Renal cortex interstitium (tissue), 11 donors: ENCODE results near the gene CHKA. TPM values are rescaled to one million over a fixed set of nuclear protein-coding genes. Genes with fewer than 3 reads are reported as not detected.
"Not testable (repeated sequence)": the region's sequence is repeated elsewhere in the genome, so short reads cannot be mapped to it uniquely, and the experiment has no call there.

Experiments
- DNase-seq, 11 donors: peaks; one replicate each; pipeline ENCODE4 v3.0.0-alpha.2; 2013; ENCODE audit warnings: low read depth in 9 of 11, low spot score in 4 of 11; ENCODE audit errors: extremely low read depth in 1 of 11
- polyA plus RNA-seq, 3 donors: library from polyadenylated mRNA; unstranded; fragments of 120-200 nt; gene quantifications; one replicate each; pipeline ENCODE4 v1.2.1, GENCODE V29; 2013; ENCODE audit not compliant: insufficient read length in 3 of 3

CHKA gene
- polyA plus RNA-seq, 3 donors, result 31.9 to 49.8 (median 36.2) TPM

- DNase-seq, result no peak
Measured at GRCh38 chr11:68122936-68123539, 1.9 kb upstream of the CHKA start.

DNA sequence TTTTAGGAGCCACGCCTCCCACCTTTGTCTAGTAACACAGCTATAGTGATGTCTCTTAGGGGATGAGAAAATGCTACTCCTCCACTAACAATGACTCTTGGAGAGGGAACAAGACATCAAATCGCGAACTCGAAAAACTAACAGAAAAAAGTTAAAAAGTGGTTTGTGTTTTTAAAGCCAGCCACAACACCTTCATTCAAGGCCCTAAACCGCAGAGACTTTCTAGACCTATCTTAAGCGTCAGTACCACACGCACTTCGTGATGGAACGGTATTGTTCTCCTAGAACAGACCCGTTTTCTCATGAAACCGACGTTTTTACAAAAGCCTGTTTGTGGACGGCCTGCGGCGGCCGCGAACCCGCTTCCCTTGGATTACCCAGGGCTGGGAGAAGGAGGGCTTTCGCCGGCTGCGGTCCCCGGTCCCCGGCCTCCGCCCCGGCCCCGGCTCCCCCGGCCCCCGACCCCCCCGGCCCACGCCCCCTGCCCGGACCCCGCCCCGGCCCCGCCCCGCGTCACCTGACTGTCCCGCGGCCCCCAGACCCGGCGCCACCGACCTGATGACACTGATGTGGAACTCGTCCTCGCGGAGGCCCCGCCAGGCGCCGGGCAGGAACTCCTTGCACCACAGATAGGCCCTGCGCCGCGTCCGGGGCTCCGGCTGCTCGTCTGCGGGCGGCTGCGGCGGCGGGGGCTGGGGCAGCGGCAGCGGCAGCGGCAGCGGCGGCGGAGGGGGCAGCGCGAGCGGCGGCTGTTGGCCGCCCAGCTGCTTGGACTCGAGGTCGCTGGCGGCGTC, 718 bp downstream of the CHKA start:
- DNase-seq, result peak in 2 of 11 donors; percentile 31 to 33

GRCh38 chr11:68118706-68119448, 2.3 kb downstream of the CHKA start:
- no peak for DNase-seq

- DNase-seq, result no peak
Measured at GRCh38 chr11:68117853-68118470, 3.2 kb downstream of the CHKA start.

DNA sequence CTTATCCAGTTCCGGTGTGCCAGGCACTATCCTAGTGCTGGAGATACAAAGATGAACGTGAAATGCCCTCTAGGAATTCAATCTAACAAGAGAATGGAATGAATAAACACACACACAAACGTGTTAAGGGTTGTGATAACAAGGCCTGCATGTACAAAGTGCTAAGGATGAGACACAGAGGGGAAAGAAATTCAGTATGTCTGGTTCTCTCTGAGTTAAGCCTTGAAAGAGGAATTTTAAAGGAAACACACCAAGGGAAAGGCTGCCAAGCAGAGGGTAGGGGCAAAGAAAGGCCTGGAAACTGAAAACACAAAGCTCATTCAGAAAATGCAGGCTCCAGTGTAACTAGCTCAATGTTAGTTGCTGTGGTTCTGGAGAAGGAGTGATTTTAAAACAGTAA, 4.2 kb downstream of the CHKA start:
- DNase-seq, result no peak

DNA sequence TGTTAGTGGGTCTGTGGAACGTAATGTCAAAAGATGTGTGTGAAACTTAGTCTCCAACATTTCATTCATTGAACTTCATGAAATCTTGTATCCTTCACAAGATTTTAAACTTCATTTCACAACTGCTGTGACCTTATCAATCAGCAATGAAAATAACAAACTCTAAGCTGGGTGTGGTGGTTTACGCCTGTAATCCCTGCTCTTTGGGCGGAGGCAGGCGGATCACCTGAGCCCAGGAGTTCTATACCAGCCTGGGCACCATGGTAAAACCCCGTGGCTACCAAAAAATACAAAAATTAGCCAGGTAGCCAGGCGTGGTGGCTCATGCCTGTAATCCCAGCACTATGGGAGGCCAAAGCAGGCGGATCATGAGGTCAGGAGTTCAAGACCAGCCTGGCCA, 5.1 kb downstream of the CHKA start:
- no peak for DNase-seq

- DNase-seq, result no peak
Measured at GRCh38 chr11:68115285-68115684, 5.9 kb downstream of the CHKA start.

DNA sequence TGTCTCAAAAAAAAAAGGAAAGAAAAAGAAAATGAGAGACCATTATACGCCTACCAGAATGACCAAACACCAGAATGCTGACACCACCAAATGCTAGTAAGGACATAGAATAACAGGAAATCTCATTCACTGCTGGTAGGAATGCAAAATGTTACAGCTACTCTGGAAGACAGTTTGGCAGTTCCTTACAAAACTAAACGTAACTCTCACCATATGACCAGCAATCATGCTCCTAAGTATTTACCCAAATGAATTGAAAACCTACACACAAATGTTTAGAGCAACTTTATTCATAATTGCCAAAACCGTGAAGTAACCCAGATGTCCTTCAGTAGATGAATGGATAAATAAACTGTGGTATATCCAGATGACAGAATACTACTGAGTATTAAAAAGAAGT, 7.2 kb downstream of the CHKA start:
- no peak for DNase-seq

- DNase-seq, result no peak
Measured at GRCh38 chr11:68107689-68108088, 13.5 kb downstream of the CHKA start.

GRCh38 chr11:68106165-68106940, 14.8 kb downstream of the CHKA start:
- no peak for DNase-seq

DNA sequence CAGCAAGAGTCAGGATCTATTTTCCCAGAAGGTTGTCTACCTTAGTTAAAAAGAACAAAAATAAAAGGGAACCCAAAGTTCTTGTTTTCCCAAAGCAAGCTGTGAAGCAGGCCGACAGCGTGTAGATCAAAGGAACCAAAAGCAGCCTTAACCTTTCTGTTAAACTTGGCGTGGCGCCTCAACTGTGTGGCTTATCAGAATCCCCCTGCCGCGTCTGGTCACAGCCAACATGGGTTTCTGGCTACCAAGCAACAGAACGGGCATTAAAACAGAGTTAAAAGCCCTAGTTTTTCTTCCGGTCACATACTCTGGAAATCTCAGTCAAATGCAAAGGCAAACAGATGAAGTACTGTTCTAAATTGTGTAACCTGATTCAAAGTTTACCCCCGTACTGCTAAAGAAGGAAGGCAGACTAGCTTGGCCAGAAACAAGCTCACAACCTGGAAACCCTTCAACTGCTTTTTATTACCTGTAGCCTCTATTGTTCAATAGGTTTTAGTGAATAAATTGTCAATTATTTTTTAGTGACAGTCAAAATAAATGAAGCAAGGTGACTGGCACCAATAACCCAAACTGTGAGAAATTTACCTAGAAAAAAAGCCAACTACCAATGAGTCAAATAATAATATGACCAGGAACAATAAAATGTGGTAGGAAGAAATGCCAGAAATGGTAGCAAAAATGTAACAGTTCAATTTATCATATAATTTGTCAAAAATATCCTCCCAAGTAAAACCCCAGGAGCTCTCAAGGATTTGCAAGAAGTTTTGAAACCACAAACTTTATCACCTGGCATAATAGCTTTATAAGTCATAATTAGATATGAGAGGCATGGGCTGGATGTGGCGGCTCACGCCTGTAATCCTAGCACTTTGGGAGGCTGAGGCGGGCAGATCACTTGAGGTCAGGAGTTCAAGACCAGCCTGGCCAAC, 21.4 kb downstream of the CHKA start:
- no peak for DNase-seq

DNA sequence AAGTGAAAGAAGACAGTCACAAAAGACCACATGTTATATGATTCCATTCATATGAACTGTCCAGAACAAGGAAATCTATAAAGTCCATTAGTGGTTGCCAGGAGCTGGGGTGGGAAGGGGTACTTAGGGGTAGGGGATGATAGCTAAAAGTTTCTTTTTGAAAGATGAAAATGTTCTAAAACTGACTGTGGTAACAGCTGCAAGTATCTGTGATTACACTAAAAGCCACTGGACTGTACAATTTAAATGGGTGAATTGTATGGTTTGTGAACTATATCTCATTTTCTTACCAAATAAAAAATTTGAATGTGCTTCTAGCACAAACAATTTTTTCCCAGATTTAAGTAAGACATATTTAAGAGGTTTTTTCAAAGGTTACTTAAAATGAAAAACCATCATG, 22.1 kb downstream of the CHKA start:
- DNase-seq, result no peak

GRCh38 chr11:68096962-68097361, 24.2 kb downstream of the CHKA start:
- no peak for DNase-seq

GRCh38 chr11:68093565-68093964, 27.6 kb downstream of the CHKA start:
- DNase-seq, result no peak

GRCh38 chr11:68092946-68093345, 28.2 kb downstream of the CHKA start:
- DNase-seq, result not testable (repeated sequence)

- DNase-seq, result no peak
Measured at GRCh38 chr11:68092411-68092810, 28.8 kb downstream of the CHKA start.

- no peak for DNase-seq
Measured at GRCh38 chr11:68090706-68091105, 30.5 kb downstream of the CHKA start.

- DNase-seq, result no peak
Measured at GRCh38 chr11:68090287-68090686, 30.9 kb downstream of the CHKA start.
